Fibroblast of villous mesenchyme (primary cell): ENCODE data around the gene C1orf210. TPM values are rescaled to one million over a fixed set of nuclear protein-coding genes. Genes with fewer than 3 reads are reported as not detected.

Source experiments
- DNase-seq: peaks from one replicate; pipeline ENCODE4 v3.0.0-alpha.2; 2010; ENCODE audit warnings: low read depth
- H3K4me3 ChIP-seq: 2 replicates; pipeline ENCODE4 v1.5.1; 2011; ENCODE audit warnings: low read depth, mild to moderate bottlenecking, low read length
- total RNA-seq: library from RNA; depleted of rRNA; stranded (reverse); fragments of >200 nt; gene quantifications from 2 replicates; pipeline ENCODE4 v1.2.3, GENCODE V29; 2012
- TF ChIP-seq, protein P1 (sequence below): IDR thresholded peaks from 2 replicates; pipeline ENCODE4 v1.5.1; 2012; ENCODE audit warnings: low read depth, mild to moderate bottlenecking, low read length; ENCODE audit not compliant: insufficient read depth

C1orf210 gene
- total RNA-seq, 1 donor, result not detected

DNA sequence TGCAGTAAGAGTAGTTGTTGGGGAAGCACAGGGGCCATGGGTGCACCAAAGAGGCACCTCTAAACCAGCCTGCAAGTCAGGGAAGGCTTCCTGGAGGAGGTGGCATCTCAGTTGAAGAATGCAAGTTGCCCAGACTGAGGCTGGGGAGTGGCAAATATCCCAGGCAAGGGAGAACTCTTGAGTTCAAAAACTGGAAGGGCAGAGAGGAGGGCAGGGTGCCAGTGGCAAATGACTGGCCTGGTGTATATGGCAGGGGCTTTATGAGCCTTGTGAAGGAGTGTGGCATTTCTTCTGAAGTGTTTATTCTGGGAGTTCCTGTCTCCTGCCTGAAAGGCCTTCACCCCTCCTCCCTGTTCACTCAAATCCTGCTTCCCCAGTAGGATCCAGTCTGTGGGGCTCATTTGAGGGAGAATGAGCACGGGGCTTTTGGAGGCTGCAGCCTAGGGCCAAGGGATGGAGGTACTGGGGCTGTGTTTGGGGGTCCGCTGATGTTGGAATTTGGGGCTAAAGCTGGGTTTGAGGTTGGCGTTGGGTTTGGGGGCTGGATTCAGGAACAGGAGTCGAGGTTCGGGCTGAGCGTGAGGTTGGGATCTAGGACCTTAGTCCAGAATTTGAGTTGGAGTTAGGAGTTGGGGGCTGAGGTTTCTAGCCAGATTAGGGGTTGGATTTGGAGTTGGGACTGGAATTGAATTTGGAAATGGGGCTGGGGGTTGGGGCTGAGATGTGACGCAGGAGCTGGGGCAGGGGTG, 15.6 kb downstream of the C1orf210 start, which contains the start of gene TMEM125:
TMEM125 (plus strand) TSS at position 357 of the 749 bp plus-strand sequence. CDS start 2,740 bp downstream, outside the sequence.
- H3K4me3 ChIP-seq, result no peak within 1 kb of the TSS
- TF ChIP-seq, protein P1, sequence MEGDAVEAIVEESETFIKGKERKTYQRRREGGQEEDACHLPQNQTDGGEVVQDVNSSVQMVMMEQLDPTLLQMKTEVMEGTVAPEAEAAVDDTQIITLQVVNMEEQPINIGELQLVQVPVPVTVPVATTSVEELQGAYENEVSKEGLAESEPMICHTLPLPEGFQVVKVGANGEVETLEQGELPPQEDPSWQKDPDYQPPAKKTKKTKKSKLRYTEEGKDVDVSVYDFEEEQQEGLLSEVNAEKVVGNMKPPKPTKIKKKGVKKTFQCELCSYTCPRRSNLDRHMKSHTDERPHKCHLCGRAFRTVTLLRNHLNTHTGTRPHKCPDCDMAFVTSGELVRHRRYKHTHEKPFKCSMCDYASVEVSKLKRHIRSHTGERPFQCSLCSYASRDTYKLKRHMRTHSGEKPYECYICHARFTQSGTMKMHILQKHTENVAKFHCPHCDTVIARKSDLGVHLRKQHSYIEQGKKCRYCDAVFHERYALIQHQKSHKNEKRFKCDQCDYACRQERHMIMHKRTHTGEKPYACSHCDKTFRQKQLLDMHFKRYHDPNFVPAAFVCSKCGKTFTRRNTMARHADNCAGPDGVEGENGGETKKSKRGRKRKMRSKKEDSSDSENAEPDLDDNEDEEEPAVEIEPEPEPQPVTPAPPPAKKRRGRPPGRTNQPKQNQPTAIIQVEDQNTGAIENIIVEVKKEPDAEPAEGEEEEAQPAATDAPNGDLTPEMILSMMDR, result no peak
- DNase-seq, result no peak

DNA sequence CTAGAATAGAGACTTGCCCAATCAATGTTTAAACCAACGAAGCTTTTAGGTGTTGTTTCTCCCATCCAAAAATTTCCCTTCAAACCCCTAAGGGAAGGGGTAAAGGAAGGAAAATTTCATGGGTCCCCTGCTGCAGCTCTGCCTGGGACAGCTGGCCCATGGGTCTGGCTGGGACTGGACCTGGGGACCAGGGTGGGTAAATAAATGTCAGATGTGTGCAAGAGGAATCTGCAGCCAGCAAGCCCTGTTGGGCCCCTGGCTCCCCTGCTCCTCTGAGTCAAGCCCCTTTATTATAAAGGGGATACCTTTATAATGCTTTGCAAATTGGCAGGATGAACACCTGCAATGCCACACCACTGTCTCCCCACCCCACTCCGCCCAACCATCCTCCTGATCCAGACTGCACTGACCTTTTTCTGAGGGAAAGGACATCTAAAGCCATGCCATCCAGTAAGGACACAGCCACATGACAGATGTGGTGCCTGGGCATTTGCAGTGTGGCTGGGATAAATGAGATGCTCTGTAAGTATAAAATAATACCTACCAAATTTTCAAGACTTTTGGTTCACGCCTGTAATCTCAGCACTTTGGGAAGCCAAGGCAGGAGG, 17.5 kb downstream of the C1orf210 start:
- TF ChIP-seq, protein P1, result no peak

DNA sequence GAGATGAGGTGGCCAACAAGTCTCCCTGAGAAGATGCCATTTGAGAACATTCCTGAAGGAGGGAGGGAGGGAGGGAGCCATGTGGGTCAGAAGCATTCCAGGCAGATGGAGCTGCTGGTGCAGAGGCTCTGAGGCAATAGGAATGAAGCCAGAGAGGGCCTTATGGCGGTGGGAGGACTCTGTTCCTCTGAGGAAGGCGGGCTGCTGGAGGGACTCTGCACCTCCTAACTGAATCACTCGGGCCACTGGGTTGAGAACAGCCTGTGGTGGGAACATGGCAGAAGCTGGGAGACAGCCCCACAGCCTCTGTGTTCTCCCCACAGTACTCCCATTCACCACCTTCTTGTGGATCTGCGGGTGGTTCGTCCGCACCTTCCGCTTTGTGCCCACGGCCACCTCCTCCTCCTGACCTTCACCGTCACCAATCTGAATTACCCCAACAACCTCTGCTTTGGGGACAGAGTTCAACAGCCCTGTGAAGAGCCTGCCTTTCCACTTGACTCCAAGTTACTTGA, 18.0 kb downstream of the C1orf210 start:
- no peak overlapping the region for H3K4me3 ChIP-seq
- TF ChIP-seq, protein P1, result no peak
- DNase-seq, result peak; percentile 63

More for the DNA sequence above, 17.5 kb downstream of the C1orf210 start:
- DNase-seq, result no peak
- no peak overlapping the region for H3K4me3 ChIP-seq

DNA sequence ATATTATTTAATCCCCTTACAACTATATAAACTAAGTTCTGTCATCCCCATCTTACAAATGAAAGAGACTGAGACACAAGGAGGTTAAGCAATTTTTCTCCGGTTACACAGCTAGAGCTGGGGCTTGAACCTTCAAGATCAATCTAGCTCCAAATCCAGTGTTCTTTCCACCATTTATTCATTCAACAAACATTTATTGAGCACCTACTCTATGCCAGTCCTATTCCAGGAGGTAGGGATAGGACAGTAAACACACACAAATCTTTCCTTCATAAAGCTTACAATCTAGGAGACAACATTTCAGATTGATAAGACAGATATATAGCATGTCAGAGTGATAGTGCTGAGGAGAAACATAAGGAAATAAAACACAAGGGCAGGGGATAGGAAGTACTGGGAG, 18.5 kb downstream of the C1orf210 start:
- no peak overlapping the region for H3K4me3 ChIP-seq
- no peak for DNase-seq
- TF ChIP-seq, protein P1, result no peak

DNA sequence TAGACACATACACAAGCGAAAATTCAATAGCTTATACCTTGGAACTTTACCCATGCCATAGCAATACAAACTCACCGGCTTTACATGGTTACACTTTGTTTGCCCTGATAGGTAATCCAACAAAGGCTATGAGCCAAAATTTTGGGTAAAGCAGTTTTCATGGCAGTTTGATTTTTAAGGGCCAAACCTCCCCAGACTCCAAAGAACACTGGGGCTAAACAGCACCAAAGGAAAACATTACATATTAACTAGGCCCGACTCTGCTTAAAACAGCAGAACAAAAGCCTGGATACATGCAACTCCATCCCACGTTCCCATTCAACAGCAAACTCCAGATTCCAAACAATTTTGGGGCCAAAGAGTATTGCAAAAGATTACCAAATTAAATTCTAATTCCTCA, 19.9 kb downstream of the C1orf210 start:
- DNase-seq, result no peak
- no peak overlapping the region for H3K4me3 ChIP-seq
- TF ChIP-seq, protein P1, result no peak

DNA sequence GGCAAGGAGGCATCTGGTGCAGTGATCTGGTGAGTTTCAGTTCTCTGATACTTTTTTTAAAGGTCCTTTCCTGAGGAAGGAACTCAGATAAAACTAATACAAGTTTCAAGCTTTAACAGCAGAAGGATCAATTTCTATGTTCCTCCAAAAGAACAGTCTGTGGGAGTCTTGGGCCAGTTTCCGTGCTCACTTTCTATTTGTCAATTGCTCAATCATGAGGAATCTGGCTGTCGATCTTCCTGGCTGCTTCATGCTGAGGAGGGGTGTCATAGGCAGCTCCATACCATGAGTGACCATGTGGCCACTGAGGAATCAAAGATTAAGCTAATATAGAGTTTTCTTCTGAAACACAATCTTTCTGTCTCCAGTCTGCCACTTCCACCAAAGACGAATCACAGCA, 27.0 kb downstream of the C1orf210 start:
- TF ChIP-seq, protein P1, result no peak
- no peak overlapping the region for H3K4me3 ChIP-seq
- no peak for DNase-seq
